GM12878 (cell line): ENCODE measurements around the gene ITGA3. TPM values are rescaled to one million over a fixed set of nuclear protein-coding genes. Genes with fewer than 3 reads are reported as not detected.

Experiments
- ATAC-seq: fragments of 200-7000 bp; cut with Tn5 transposase; 3 replicates; pipeline ENCODE4 v1.9.1; 2020; ENCODE audit warnings: mild to moderate bottlenecking, moderate library complexity
- BruUV-seq: library from RNA; stranded (reverse); fragments of 400-500 nt; replicated peaks from 2 replicates; lab custom pipeline; 2021; lab: Mats Ljungman, UMichigan
- CTCF ChIA-PET: fragments of 300-600 bp; sonication (Branson Sonifier 250); formaldehyde crosslinking; extraction: SDS; loops from one replicate; lab custom pipeline; 2021; ENCODE audit warnings: inconsistent platforms; lab: Yijun Ruan, JAX
- POLR2A ChIA-PET: fragments of 350-600 bp; formaldehyde crosslinking; extraction: SDS; loops from one replicate; lab custom pipeline; 2021; ENCODE audit warnings: inconsistent platforms; lab: Charles Lee
- RAD21 ChIA-PET: fragments of 300-600 bp; sonication (Branson Sonifier 250); formaldehyde crosslinking; loops from one replicate; lab custom pipeline; 2023; ENCODE audit warnings: antibody characterized with exemption; ENCODE audit not compliant: unreplicated experiment; lab: Charles Lee
- SMC1A ChIA-PET: fragments of 300-600 bp; sonication (Branson Sonifier 250); formaldehyde crosslinking; loops from one replicate; lab custom pipeline; 2023; ENCODE audit not compliant: unreplicated experiment, uncharacterized antibody; lab: Charles Lee
- DNase-seq: peaks from one replicate; pipeline ENCODE4 v3.0.0-alpha.2; 2011; ENCODE audit warnings: low read depth, low spot score
- FAIRE-seq: peaks from 3 replicates; lab custom pipeline; 2011; peaks lifted over from hg19 to GRCh38; lab: Jason Lieb, UNC
- H2AFZ ChIP-seq: 2 replicates; pipeline ENCODE4 v1.6.0; 2011; ENCODE audit warnings: low read depth, low read length, control low read depth; ENCODE audit not compliant: control insufficient read depth
- H3K27ac ChIP-seq: 2 replicates; pipeline ENCODE4 v1.5.1; 2011; ENCODE audit warnings: control low read depth; ENCODE audit not compliant: control insufficient read depth, insufficient read depth
- H3K27me3 ChIP-seq, 2 experiments: replicated peaks in 1 of 2; 2 replicates each; pipeline versions ENCODE4 v1.6.0 to v1.6.1; 2011; ENCODE audit warnings: low read length in 1 of 2; ENCODE audit not compliant: control insufficient read depth in 2 of 2, insufficient read depth in 2 of 2
- H3K36me3 ChIP-seq, 2 experiments: 2 replicates each; pipeline ENCODE4 v1.5.1; 2011; ENCODE audit warnings: low read length in 1 of 2; ENCODE audit not compliant: control insufficient read depth in 2 of 2, insufficient read depth in 2 of 2
- H3K4me1 ChIP-seq: 2 replicates; pipeline ENCODE4 v1.6.1; 2011; ENCODE audit warnings: mild to moderate bottlenecking, low read length, moderate library complexity, mixed read lengths; ENCODE audit not compliant: control insufficient read depth, insufficient read depth
- H3K4me2 ChIP-seq: 2 replicates; pipeline ENCODE4 v1.6.0; 2011; ENCODE audit warnings: control low read depth; ENCODE audit not compliant: control insufficient read depth, insufficient read depth
- H3K4me3 ChIP-seq: fragments of 200-600 bp; sonication (generic); 2 replicates; pipeline ENCODE4 v1.5.1; 2016
- H3K79me2 ChIP-seq: 2 replicates; pipeline ENCODE4 v1.6.0; 2011; ENCODE audit warnings: low read length; ENCODE audit not compliant: control insufficient read depth, insufficient read depth
- H3K9ac ChIP-seq: 2 replicates; pipeline ENCODE4 v1.8.0; 2011; ENCODE audit warnings: low read length, control low read depth, mixed read lengths; ENCODE audit not compliant: control insufficient read depth, insufficient read depth
- H3K9me3 ChIP-seq: replicated peaks from 3 replicates; pipeline ENCODE4 v1.5.1; 2011; ENCODE audit warnings: mild to moderate bottlenecking, low read length; ENCODE audit not compliant: control insufficient read depth, insufficient read depth
- H4K20me1 ChIP-seq: 2 replicates; pipeline ENCODE4 v1.6.0; 2011; ENCODE audit not compliant: control insufficient read depth, insufficient read depth
- CHD2 ChIP-seq: IDR thresholded peaks from 2 replicates; pipeline ENCODE4 v1.6.1; 2011; ENCODE audit warnings: low read depth, low read length, improper control_type of control experiment, borderline replicate concordance
- DPF2 ChIP-seq: fragments of 450-650 bp; IDR thresholded peaks from 2 replicates; pipeline ENCODE4 v1.6.1; 2017; ENCODE audit warnings: mild to moderate bottlenecking
- FOXK2 ChIP-seq: fragments of 450-650 bp; IDR thresholded peaks from 2 replicates; pipeline ENCODE4 v1.6.1; 2017; ENCODE audit warnings: mild to moderate bottlenecking, moderate library complexity
- HCFC1 ChIP-seq: fragments of 150-350 bp; IDR thresholded peaks from 2 replicates; pipeline ENCODE4 v1.6.1; 2014; ENCODE audit warnings: low read length
- NR2C1 ChIP-seq: fragments of 450-650 bp; IDR thresholded peaks from 2 replicates; pipeline ENCODE4 v1.6.1; 2017; ENCODE audit warnings: antibody characterized with exemption, mild to moderate bottlenecking, moderate library complexity
- POLR2A ChIP-seq: IDR thresholded peaks from 2 replicates; pipeline ENCODE4 v1.6.1; 2011; ENCODE audit warnings: low read depth, mild to moderate bottlenecking, low read length
- RAD51 ChIP-seq: fragments of 450-650 bp; IDR thresholded peaks from 2 replicates; pipeline ENCODE4 v1.6.1; 2016; ENCODE audit warnings: moderate library complexity, mild to moderate bottlenecking, inconsistent platforms
- TCF7 ChIP-seq: IDR thresholded peaks from 2 replicates; pipeline ENCODE4 v1.6.1; 2014; ENCODE audit warnings: antibody characterized with exemption, borderline replicate concordance
- WGBS: methylation state at CpG from one replicate; pipeline ENCODE4 v1.1.6; 2016; ENCODE audit warnings: low lambda C conversion rate; ENCODE audit not compliant: insufficient replicate concordance, insufficient coverage; ENCODE audit errors: missing lambda C conversion rate; 5-methylcytosine and 5-hydroxymethylcytosine counted together
- in situ Hi-C: fragments of 300-500 bp; cut with MboI; formaldehyde crosslinking; loops from 9 replicates; pipeline ENCODE4 v1.14.3; 2018; ENCODE audit warnings: mixed read lengths
- intact Hi-C: fragments of 100-400 bp; cut with micrococcal nuclease; formaldehyde crosslinking; loops from one replicate; pipeline ENCODE4 v1.14.2; 2022; ENCODE audit not compliant: unreplicated experiment
- polyA plus RNA-seq, 11 experiments: library from polyadenylated mRNA; depleted of rRNA in 4 of 11; unstranded in 6 of 11; stranded (reverse) in 5 of 11; fragments of >200 nt; fragmentation: Nextera tagmentation in 4 of 11; fragmentation: Illumina TruSeq in 1 of 11; extraction: Ambion mirVana in 4 of 11; extraction: Trizol in 1 of 11; gene quantifications; 1 replicate in 1 of 11; 2 replicates in 10 of 11; pipeline versions ENCODE4 v1.2.1 to v1.2.3, GENCODE V29; 2011 to 2016; ENCODE audit warnings: inconsistent platforms in 2 of 11, missing spikeins in 2 of 11, low read depth in 1 of 11
- total RNA-seq, 4 experiments: library from RNA; depleted of rRNA in 3 of 4; stranded (reverse); fragments of >200 nt in 3 of 4; fragmentation: Illumina TruSeq in 1 of 4; extraction: Trizol in 1 of 4; gene quantifications; 2 replicates each; pipeline versions ENCODE4 v1.2.1 to v1.2.3, GENCODE V29; 2013 to 2021
- TF ChIP-seq, protein P1 (sequence below): IDR thresholded peaks from 2 replicates; pipeline ENCODE4 v1.6.1; 2011; ENCODE audit warnings: low read depth, mild to moderate bottlenecking, low read length, moderate library complexity, borderline replicate concordance; ENCODE audit errors: extremely low read depth
- TF ChIP-seq, protein P2 (sequence below): fragments of 450-650 bp; IDR thresholded peaks from 2 replicates; pipeline ENCODE4 v1.6.1; 2017; ENCODE audit warnings: mild to moderate bottlenecking
- TF ChIP-seq, protein P3 (sequence below): IDR thresholded peaks from 2 replicates; pipeline ENCODE4 v1.6.1; 2012; ENCODE audit warnings: mild to moderate bottlenecking, low read depth, low read length

The ITGA3 gene
- total and polyA plus RNA-seq, 10 of the 15 experiments (the other 5 are each of a cell fraction or from before 2014, with no cell fraction given) = 0.29 to 13.4 (median 6.6) TPM

DNA sequence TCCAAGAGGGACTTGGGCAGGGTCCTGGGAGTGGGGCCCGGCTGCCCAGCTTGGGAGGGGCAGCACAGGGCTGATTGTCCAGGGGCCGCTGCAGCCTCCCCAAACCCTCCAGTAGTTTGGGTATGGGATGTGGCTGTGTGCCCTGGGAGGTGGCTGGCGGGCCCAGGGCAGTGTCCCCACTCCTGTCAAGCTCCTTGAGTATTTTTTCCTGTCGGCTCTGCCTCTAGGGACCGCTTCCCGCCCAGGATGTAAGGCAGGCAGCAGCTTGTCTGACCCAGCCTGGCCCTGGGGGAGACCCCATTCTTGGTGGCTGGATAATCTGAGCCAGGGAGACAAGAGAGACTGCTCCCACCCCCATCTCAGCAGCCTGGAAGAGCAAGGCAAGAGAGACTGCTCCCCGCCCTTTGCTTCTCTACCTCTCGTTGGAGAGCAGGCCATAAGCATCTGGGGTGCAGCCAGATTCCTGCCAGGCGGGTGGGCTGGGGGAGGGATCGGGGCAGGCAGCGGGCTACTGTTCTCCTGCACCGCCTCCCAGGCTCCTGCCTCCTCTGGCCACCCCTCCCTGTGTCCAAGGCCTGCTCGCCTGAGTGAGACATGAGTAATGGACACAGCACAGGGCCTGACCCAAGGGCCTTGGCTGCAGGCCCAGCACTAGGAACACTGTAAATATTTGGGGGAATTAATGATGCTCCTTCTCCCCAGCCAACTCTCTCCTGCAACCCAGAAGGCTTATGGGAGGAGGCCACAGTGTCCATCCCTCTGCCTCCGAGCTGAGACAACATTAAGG lies 18.4 kb upstream of the ITGA3 start:
- Histone ChIP-seq H3K36me3 (no peaks in the 10 kb centered on the region), H3K4me3 (no peak overlapping the region), H3K9ac (no peak overlapping the region), H3K79me2 (no peaks in the 10 kb centered on the region), H3K4me2 (no peak overlapping the region), H3K4me1 (no peaks in the 10 kb centered on the region), H4K20me1 (no peaks in the 10 kb centered on the region), H3K27ac (no peak overlapping the region), H3K27me3 (peaks cover 0 to 1% of the 10 kb centered on the region in 2 experiments; a peak in 2 of 4 replicates), H3K9me3 (no peaks in the 10 kb centered on the region)
- in situ Hi-C loops = no loop called here
- no peak for ATAC-seq
- no peak for DNase-seq
- intact Hi-C loops = no loop called here
- no peak for FAIRE-seq
- WGBS = 17% methylated on average over 14 of the region's 14 CpGs
- RAD21 ChIA-PET = no interaction called here
- SMC1A ChIA-PET = no interaction called here
- CTCF ChIA-PET = interaction anchor here (0.9 to 1.7 kb wide), 2 partner anchors 50 to 57 kb away, joined by 3 to 4 read pairs; partner anchors contain the start of gene PDK2
- no TSS peak for BruUV-seq
- POLR2A ChIA-PET = no interaction called here
- TF ChIP-seq, protein P1, sequence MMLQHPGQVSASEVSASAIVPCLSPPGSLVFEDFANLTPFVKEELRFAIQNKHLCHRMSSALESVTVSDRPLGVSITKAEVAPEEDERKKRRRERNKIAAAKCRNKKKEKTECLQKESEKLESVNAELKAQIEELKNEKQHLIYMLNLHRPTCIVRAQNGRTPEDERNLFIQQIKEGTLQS = no peak
- TF ChIP-seq, protein P2, sequence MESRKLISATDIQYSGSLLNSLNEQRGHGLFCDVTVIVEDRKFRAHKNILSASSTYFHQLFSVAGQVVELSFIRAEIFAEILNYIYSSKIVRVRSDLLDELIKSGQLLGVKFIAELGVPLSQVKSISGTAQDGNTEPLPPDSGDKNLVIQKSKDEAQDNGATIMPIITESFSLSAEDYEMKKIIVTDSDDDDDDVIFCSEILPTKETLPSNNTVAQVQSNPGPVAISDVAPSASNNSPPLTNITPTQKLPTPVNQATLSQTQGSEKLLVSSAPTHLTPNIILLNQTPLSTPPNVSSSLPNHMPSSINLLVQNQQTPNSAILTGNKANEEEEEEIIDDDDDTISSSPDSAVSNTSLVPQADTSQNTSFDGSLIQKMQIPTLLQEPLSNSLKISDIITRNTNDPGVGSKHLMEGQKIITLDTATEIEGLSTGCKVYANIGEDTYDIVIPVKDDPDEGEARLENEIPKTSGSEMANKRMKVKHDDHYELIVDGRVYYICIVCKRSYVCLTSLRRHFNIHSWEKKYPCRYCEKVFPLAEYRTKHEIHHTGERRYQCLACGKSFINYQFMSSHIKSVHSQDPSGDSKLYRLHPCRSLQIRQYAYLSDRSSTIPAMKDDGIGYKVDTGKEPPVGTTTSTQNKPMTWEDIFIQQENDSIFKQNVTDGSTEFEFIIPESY = no peak
- TF ChIP-seq CHD2 (no peak), HCFC1 (no peak), TCF7 (no peak), DPF2 (no peak), FOXK2 (no peak), POLR2A (no peak), NR2C1 (no peak), RAD51 (no peak)
- TF ChIP-seq, protein P3, sequence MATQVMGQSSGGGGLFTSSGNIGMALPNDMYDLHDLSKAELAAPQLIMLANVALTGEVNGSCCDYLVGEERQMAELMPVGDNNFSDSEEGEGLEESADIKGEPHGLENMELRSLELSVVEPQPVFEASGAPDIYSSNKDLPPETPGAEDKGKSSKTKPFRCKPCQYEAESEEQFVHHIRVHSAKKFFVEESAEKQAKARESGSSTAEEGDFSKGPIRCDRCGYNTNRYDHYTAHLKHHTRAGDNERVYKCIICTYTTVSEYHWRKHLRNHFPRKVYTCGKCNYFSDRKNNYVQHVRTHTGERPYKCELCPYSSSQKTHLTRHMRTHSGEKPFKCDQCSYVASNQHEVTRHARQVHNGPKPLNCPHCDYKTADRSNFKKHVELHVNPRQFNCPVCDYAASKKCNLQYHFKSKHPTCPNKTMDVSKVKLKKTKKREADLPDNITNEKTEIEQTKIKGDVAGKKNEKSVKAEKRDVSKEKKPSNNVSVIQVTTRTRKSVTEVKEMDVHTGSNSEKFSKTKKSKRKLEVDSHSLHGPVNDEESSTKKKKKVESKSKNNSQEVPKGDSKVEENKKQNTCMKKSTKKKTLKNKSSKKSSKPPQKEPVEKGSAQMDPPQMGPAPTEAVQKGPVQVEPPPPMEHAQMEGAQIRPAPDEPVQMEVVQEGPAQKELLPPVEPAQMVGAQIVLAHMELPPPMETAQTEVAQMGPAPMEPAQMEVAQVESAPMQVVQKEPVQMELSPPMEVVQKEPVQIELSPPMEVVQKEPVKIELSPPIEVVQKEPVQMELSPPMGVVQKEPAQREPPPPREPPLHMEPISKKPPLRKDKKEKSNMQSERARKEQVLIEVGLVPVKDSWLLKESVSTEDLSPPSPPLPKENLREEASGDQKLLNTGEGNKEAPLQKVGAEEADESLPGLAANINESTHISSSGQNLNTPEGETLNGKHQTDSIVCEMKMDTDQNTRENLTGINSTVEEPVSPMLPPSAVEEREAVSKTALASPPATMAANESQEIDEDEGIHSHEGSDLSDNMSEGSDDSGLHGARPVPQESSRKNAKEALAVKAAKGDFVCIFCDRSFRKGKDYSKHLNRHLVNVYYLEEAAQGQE = no peak
- TF ChIP-seq, all 136 proteins: peak for 0
- H2AFZ ChIP-seq = no peak overlapping the region
